HEK293 (cell line): ENCODE measurements around the gene PTS.

Source experiments
- BCL11A ChIP-seq: fragments of 450-650 bp; formaldehyde crosslinking; IDR thresholded peaks from 2 replicates; pipeline ENCODE4 v1.5.1; 2016; ENCODE audit warnings: low read depth, missing biosample characterization, missing genetic modification characterization
- CTCF ChIP-seq: fragments of 450-650 bp; formaldehyde crosslinking; IDR thresholded peaks from 2 replicates; pipeline ENCODE4 v1.5.1; 2016; ENCODE audit warnings: missing biosample characterization, missing genetic modification characterization
- KLF8 ChIP-seq: fragments of 450-650 bp; formaldehyde crosslinking; IDR thresholded peaks from 2 replicates; pipeline ENCODE4 v1.5.1; 2016; ENCODE audit warnings: missing biosample characterization, missing genetic modification characterization
- MZF1 ChIP-seq: fragments of 450-650 bp; formaldehyde crosslinking; IDR thresholded peaks from 2 replicates; pipeline ENCODE4 v1.5.1; 2017; ENCODE audit warnings: missing biosample characterization, missing genetic modification characterization, borderline replicate concordance
- PRDM1 ChIP-seq: fragments of 450-650 bp; formaldehyde crosslinking; IDR thresholded peaks from 2 replicates; pipeline ENCODE4; 2016; ENCODE audit warnings: missing biosample characterization, missing genetic modification characterization
- REST ChIP-seq: fragments of 450-650 bp; formaldehyde crosslinking; IDR thresholded peaks from 2 replicates; pipeline ENCODE4 v1.5.1; 2016; ENCODE audit warnings: missing biosample characterization, missing genetic modification characterization
- SALL2 ChIP-seq: fragments of 450-650 bp; formaldehyde crosslinking; IDR thresholded peaks from 2 replicates; pipeline ENCODE4 v1.5.0; 2017; ENCODE audit warnings: missing biosample characterization, mild to moderate bottlenecking, missing genetic modification characterization, borderline replicate concordance
- SP2 ChIP-seq: fragments of 450-650 bp; formaldehyde crosslinking; IDR thresholded peaks from 2 replicates; pipeline ENCODE4 v1.5.1; 2016; ENCODE audit warnings: missing biosample characterization, missing genetic modification characterization
- ZNF26 ChIP-seq: fragments of 450-650 bp; formaldehyde crosslinking; IDR thresholded peaks from 2 replicates; pipeline ENCODE4 v1.5.1; 2016; ENCODE audit warnings: missing biosample characterization, missing genetic modification characterization
- ZNF530 ChIP-seq: fragments of 450-650 bp; formaldehyde crosslinking; IDR thresholded peaks from 2 replicates; pipeline ENCODE4 v1.5.1; 2016; ENCODE audit warnings: low read depth, missing biosample characterization, missing genetic modification characterization
- ZNF626 ChIP-seq: fragments of 450-650 bp; sonication (Bioruptor Pico); formaldehyde crosslinking; IDR thresholded peaks from 2 replicates; pipeline ENCODE4 v1.5.1; 2018; ENCODE audit warnings: missing biosample characterization, missing genetic modification characterization, inconsistent platforms
- ZSCAN4 ChIP-seq: fragments of 450-650 bp; formaldehyde crosslinking; IDR thresholded peaks from 2 replicates; pipeline ENCODE4 v1.5.1; 2017; ENCODE audit warnings: missing biosample characterization, missing genetic modification characterization

GRCh38 chr11:112265659-112266409 lies 39.6 kb downstream of the PTS start:
- TF ChIP-seq ZNF530 (tag by site-specific recombination) (no peak), REST (no peak), SP2 (tag by site-specific recombination) (no peak), CTCF (tag by site-specific recombination) (no peak), ZNF26 (no peak), BCL11A (no peak), ZSCAN4 (tag by site-specific recombination) (no peak), MZF1 (tag by site-specific recombination) (no peak), KLF8 (no peak), PRDM1 (tag by site-specific recombination) (no peak), SALL2 (no peak), ZNF626 (tag by site-specific recombination) (no peak)
